Measurements from ENCODE around the gene PSMD14.

The PSMD14 gene

GRCh38 chr2:161382747-161383146, 74.5 kb downstream of the PSMD14 start:
- DNase-seq (ENCODE audit: low read depth in 2 of 2), result no peak

- DNase-seq (ENCODE audit: low read depth in 2 of 2), result no peak
Observed at GRCh38 chr2:161384864-161385263, 76.6 kb downstream of the PSMD14 start.

GRCh38 chr2:161386228-161386824, 78.1 kb downstream of the PSMD14 start:
- no peak for DNase-seq (ENCODE audit: low read depth in 2 of 2)

GRCh38 chr2:161388146-161388779, 80.0 kb downstream of the PSMD14 start:
- no peak for DNase-seq (ENCODE audit: low read depth in 2 of 2)

GRCh38 chr2:161391737-161392506, 83.7 kb downstream of the PSMD14 start:
- DNase-seq (ENCODE audit: low read depth in 2 of 2), result no peak

- no peak for DNase-seq (ENCODE audit: low read depth in 2 of 2)
Observed at GRCh38 chr2:161400076-161400475, 91.9 kb downstream of the PSMD14 start.

GRCh38 chr2:161402297-161402696, 94.1 kb downstream of the PSMD14 start:
- DNase-seq (ENCODE audit: low read depth in 2 of 2), result no peak

GRCh38 chr2:161406316-161406715, 98.1 kb downstream of the PSMD14 start:
- DNase-seq (ENCODE audit: low read depth in 2 of 2), result no peak

GRCh38 chr2:161407597-161407996, 99.4 kb downstream of the PSMD14 start:
- no peak for DNase-seq (ENCODE audit: low read depth in 2 of 2)

GRCh38 chr2:161409308-161409907, 101.2 kb downstream of the PSMD14 start:
- DNase-seq (ENCODE audit: low read depth in 2 of 2), result no peak

- DNase-seq (ENCODE audit: low read depth in 2 of 2), result no peak
Observed at GRCh38 chr2:161412346-161412745, 104.1 kb downstream of the PSMD14 start.

- DNase-seq (ENCODE audit: low read depth in 2 of 2), result no peak
Observed at GRCh38 chr2:161414042-161415033, 106.1 kb downstream of the PSMD14 start.

GRCh38 chr2:161415034-161415986, 107.1 kb downstream of the PSMD14 start:
- no peak for DNase-seq (ENCODE audit: low read depth in 2 of 2)

GRCh38 chr2:161415987-161416707, 107.9 kb downstream of the PSMD14 start, which contains the start of gene TBR1:
Gene TBR1, plus strand, starts transcription at chr2:161416297. Its CDS starts 114 bp downstream, at chr2:161416411.
- DNase-seq (ENCODE audit: low read depth in 2 of 2), result no peak

GRCh38 chr2:161416708-161417437, 108.6 kb downstream of the PSMD14 start:
- no peak for DNase-seq (ENCODE audit: low read depth in 2 of 2)

GRCh38 chr2:161417438-161418274, 109.4 kb downstream of the PSMD14 start:
- no peak for DNase-seq (ENCODE audit: low read depth in 2 of 2)

GRCh38 chr2:161418275-161418714, 110.1 kb downstream of the PSMD14 start:
- no peak for DNase-seq (ENCODE audit: low read depth in 2 of 2)

Measured in stimulated activated CD4-positive, alpha-beta T cell treated with anti-CD3 and anti-CD28 coated beads, Interleukin-1b, Interleukin-23, amount 100 ng/mL, for 1 hour (primary cell).